HepG2 (cell line): ENCODE measurements around the gene RASGRF1.

ENCODE experiments used
- CHD2 ChIP-seq: IDR thresholded peaks from 2 replicates; pipeline ENCODE4 v1.6.1; 2011; ENCODE audit warnings: low read depth, low read length, improper control_type of control experiment
- SAFB2 ChIP-seq: sonication (generic); formaldehyde crosslinking; IDR thresholded peaks from 2 replicates; pipeline ENCODE4 v1.5.1; 2020; ENCODE audit warnings: missing genetic modification reagents, low read depth, mild to moderate bottlenecking, borderline replicate concordance
- XBP1 ChIP-seq: sonication (generic); formaldehyde crosslinking; IDR thresholded peaks from 2 replicates; pipeline ENCODE4 v1.5.0; 2020; ENCODE audit warnings: missing genetic modification reagents
- TF ChIP-seq, protein P1 (sequence below), 2 experiments: sonication (generic) in 1 of 2; formaldehyde crosslinking in 1 of 2; IDR thresholded peaks; 2 replicates each; pipeline versions ENCODE4 v1.4.0 to v1.6.1; 2018 to 2020; ENCODE audit warnings: missing genetic modification reagents in 2 of 2, borderline replicate concordance in 1 of 2, low read depth in 1 of 2, mild to moderate bottlenecking in 1 of 2, missing biosample characterization in 1 of 2
- TF ChIP-seq, protein P2 (sequence below): fragments of 450-650 bp; IDR thresholded peaks from 2 replicates; pipeline ENCODE4 v1.6.1; 2017; ENCODE audit warnings: mild to moderate bottlenecking
- TF ChIP-seq, protein P3 (sequence below): IDR thresholded peaks from 2 replicates; pipeline ENCODE4 v1.6.1; 2012; ENCODE audit warnings: inconsistent platforms

DNA sequence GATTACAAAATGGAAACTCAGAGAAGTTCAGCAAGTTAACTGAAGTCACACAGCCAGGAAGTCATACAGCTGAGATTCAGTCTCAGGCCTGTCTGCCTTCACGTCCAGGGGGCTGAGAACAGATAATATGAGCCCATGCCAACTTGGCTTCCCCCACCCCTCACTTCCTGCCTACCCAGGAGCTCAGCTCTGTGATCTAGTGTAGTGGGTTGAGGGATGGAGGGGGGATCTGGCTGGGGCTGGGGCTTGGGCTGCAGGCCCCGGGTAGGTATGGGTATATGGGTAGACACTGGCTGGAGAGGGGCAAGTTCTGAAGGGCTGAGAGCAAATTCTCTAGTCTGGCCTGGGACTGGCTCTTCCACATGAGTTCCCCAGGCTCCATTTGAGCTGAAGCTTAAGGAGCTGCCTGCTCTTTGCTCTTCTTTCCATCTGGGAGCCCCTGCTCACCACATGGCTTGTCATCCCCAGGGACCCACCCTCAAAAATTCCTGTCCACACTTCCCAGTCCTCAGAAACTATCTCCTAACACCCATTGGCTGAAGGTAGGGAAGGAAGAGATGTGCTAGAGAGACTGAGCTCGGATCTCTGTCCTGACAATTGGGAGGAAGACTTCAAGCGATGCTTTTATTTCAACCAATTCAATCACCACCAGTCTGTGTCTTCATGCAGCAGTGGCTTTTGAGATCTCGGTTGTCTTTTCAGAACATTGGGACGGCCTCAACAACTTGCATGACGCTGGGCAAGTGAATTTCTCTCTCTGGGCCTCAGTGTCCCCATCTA is 2.0 kb downstream of the RASGRF1 start:
- no peak for TF ChIP-seq SAFB2
- TF ChIP-seq, protein P1, sequence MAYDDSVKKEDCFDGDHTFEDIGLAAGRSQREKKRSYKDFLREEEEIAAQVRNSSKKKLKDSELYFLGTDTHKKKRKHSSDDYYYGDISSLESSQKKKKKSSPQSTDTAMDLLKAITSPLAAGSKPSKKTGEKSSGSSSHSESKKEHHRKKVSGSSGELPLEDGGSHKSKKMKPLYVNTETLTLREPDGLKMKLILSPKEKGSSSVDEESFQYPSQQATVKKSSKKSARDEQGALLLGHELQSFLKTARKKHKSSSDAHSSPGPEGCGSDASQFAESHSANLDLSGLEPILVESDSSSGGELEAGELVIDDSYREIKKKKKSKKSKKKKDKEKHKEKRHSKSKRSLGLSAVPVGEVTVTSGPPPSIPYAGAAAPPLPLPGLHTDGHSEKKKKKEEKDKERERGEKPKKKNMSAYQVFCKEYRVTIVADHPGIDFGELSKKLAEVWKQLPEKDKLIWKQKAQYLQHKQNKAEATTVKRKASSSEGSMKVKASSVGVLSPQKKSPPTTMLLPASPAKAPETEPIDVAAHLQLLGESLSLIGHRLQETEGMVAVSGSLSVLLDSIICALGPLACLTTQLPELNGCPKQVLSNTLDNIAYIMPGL (CRISPR knock-in tag; IDR thresholded peaks at IDR 0.05; ENCODE audit: borderline replicate concordance in 1 of 2, low read depth in 1 of 2) = no peak
- TF ChIP-seq, protein P2, sequence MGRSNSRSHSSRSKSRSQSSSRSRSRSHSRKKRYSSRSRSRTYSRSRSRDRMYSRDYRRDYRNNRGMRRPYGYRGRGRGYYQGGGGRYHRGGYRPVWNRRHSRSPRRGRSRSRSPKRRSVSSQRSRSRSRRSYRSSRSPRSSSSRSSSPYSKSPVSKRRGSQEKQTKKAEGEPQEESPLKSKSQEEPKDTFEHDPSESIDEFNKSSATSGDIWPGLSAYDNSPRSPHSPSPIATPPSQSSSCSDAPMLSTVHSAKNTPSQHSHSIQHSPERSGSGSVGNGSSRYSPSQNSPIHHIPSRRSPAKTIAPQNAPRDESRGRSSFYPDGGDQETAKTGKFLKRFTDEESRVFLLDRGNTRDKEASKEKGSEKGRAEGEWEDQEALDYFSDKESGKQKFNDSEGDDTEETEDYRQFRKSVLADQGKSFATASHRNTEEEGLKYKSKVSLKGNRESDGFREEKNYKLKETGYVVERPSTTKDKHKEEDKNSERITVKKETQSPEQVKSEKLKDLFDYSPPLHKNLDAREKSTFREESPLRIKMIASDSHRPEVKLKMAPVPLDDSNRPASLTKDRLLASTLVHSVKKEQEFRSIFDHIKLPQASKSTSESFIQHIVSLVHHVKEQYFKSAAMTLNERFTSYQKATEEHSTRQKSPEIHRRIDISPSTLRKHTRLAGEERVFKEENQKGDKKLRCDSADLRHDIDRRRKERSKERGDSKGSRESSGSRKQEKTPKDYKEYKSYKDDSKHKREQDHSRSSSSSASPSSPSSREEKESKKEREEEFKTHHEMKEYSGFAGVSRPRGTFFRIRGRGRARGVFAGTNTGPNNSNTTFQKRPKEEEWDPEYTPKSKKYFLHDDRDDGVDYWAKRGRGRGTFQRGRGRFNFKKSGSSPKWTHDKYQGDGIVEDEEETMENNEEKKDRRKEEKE = no peak
- TF ChIP-seq, protein P3, sequence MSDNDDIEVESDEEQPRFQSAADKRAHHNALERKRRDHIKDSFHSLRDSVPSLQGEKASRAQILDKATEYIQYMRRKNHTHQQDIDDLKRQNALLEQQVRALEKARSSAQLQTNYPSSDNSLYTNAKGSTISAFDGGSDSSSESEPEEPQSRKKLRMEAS = no peak
- TF ChIP-seq XBP1 (CRISPR knock-in tag) = no peak
- TF ChIP-seq CHD2 = no peak
